HG02678 (cell line): ENCODE results near the gene NEDD8.
A peak's percentile ranks its signal among the peaks of the same experiment; 100 is the strongest.

ENCODE experiments used
- ATAC-seq: cut with Tn5 transposase; IDR thresholded peaks from one replicate; pipeline ENCODE4 v1.9.1; 2021; ENCODE audit warnings: mild to moderate bottlenecking, moderate library complexity; ENCODE audit not compliant: unreplicated experiment

NEDD8 gene

DNA sequence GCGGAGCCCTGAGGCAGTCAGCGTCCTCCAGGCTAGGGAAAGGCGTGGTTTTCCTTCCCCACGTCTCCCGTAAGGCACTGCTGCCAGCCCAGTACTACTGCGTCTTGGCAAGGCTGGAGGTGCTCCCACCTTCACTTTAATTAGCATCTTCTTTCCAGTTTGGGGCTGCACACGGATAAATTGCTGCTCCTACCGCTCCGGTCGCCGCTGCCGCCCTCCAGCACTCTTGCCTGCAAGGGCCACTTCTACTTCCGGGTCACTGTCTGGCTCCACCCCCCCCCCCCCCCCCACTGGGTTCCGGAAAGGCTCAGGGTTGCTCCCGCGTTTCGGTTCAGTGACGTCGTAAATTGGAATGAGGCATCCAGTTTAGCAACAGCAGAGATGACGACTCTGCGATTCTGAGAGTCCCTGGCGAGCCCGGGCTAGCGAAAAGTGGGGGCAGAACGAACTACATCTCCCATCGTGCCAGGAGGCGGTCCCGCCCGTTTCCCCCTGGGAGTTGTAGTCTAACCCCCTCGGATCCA lies at the start of gene NEDD8:
Gene NEDD8, minus strand, starts transcription at position 247 of the 524 bp plus-strand sequence. Its CDS starts 100 bp downstream, at position 147.
- ATAC-seq, result peak; percentile 76

DNA sequence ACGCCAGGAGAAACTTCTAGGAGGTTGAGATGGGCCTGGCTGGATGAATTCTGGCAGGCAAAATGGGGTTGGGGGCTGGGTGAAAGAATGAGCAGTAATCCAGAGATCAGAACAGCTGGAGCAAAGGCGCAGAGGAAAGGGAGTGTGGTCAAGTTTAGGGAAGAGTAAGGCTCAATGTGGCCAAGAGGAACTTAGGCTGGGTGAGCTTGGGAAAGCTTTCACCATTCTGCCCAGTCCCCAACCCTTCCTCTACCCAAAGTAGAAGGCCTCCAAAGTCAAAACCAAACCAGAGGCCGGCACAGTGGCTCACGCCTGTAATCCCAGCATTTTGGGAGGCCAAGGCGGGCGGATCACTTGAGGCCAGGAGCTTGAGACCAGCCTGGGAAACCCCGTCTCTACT lies 49.5 kb upstream of the NEDD8 start:
- ATAC-seq, result no peak

DNA sequence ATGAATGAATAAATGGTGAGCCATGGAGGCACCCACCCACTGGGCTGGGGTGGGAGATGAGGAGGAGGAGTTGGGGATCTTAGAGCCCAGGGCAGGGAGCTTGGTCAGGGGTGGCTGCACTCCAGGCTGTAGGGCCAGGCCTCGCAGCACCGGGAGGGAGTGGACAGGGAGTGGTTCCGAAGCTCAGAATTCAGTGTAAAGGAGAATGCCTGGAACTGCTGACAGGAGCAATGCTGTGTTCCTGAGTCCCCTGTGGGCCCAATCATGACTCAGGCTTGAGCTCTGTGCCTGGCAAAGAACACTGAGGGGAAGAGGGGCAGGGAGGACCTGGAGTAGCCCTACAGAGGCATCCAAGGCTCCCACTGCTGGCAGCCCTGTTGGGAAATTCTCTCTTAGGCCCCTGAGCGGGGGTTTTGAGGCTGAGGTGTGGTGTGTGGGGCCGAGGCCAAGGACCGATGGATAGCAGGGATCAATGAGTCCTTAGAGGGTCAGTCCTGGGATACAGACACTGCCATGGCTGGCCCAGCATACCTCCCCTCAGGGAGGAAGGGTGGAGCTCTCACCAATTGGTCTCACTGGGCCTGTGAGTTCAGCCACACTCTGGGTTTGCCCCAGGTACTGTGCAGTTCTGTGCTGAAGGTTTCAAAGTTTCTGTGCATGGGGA lies 48.8 kb upstream of the NEDD8 start:
- ATAC-seq, result no peak

DNA sequence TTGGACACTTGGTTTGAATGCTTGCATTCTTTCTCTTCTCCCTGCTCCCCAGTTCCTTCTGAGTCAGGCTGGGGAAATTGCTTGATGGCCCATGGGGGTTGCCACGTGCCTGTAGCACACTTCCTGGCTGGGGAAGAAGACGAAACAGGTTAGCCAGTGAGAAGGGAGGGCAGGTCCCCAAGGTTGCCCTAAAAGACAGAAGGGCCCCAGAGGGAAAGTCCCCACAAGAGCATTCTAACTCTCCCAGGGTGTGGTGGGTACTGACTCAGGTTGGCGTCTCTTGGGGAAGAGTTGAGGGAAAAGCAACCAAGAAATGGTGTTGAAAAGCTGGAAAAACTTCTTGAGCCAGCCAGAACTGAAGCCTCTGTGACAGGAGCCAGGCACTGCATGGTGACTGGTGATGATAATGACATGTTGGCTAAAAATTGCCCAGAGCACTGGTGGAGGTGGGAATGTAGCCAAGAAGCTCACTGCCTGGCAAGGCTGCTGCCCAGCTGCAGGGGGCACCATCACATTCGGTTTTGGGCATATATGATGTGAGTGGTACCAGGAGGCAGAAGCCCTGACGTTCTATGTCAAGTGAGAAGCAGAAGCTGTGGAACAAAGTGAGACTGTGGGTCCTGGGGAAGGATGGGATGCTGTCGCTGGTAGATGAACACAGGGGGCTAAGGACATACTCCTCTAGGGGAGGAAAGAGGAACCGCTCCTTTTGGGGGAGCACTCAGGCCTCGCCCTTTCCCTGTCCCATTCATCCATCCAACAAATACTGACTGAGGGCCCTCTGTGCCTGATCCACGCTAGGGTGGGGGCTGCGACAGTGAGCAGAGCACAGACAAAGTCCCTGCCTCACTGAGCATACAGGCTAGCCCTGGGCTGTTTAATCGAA lies 47.4 kb upstream of the NEDD8 start:
- ATAC-seq, result peak; percentile 72

DNA sequence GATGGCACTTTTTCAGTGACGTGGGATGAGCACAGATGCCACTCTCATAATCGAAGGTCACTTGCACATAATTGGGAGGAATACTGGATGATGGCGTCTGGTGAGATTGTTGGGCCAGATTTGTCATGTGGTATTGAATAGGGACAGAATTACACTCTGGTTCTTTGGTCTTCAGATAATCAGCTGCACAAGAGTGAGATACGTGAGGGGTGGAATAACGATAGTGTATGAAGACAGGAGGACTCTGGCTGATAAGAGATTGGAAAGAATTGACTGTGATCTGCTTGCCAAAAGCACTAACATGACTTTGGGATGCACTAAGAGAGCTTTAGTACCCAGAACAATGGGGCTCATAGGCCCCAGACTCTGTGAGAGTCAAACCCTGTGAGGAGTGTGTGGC lies 46.3 kb upstream of the NEDD8 start:
- no peak for ATAC-seq

DNA sequence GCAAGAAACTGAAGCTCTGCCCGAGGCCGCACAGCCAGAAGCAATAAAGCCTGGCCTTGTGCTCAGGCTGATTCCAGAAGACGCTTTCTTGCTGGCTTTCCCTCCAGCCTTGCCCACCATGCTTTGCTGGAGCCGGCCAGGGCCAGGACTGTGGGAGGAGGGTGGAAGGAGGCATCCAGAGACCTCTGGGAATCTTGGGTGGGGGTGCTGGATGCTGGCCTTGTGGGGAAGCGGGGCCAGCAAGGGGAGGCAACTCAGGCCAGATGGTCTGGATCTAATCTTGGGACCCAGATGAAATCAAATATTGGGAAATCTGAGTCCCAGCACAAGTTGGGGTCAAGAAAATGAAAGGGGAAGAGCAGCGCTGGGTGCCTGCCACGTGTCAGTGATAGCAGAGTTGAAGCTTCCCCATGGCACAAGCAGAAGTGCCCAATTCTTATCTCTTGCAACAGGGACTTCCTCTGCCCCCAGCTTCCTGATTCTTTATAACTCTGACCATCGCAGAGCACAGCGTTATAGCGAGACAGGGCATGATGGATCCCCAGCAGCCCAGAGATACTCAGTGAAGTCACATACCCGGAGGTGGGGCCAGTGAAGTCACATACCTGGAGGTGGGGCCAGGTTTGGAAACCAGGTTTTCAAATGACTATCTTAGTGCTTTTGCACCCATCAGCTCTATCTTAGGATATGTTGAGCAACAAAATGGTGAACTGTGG lies 45.6 kb upstream of the NEDD8 start:
- no peak for ATAC-seq

DNA sequence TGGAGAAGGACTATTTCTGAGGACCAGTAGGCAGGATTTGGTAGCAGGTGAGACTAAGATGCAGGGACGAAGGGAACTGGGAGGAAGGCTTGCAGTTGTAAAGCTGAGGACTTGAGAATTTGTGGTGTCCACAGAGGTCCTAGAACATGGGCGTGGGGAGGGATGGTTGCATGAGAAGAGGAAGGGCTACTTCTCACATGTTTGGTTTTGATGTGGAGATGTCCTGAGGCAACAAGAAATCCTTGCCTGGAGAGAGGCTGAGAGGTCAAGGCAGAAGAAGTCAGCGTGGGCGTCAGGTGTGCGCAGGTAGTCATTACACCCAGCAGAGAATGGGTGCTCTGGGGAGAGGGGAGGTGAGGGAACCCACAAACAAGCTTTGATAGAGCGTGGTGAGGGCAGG lies 44.9 kb upstream of the NEDD8 start:
- ATAC-seq, result no peak

DNA sequence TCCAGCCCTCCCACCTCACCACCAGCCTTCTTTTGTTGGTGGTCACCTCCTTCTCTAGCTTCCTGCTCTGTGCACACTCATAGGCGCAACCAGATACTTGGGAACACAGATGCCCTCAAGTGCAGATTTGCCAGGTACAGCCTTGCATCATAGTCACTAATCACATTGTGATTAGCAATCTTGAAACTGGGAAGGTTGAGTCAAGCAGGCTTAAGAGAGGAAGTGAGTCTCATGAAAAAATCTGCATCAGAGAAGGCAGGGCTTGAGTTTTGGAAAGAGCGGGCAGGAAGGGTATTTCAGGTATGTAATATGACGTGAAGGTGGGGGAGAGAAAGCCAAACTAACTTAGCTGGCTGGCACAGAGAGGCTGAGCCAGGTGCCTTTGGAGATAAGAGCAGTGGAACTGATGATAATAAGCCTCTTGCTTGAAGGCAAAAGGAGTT lies 42.0 kb upstream of the NEDD8 start:
- ATAC-seq, result peak; percentile 29

DNA sequence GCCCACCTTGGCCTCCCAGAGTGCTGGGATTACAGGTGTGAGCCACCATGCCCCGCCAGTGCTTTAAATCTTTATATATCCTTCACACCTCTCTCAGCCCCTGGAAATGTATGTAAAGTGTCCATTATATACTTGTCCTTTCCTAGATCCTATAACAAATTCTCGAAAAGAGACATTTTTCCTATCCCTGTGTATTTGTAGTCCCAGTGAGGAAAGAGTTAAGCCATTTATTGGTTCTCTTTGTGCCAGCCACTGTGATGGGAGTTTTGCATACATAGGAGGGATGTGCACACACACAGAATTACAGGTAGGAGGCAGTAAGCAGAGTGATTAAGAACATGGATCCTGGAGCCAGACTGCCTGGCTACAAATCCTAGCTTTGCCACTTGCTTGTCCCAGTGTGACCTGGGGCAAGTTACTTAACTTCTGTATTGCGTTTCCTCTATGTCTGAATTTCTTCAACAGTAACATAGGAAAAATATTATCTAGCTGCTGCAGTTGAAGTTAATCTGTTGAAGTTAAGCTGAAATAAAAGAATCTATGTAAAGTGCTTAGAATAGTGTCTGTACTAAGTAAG lies 41.3 kb upstream of the NEDD8 start:
- ATAC-seq, result no peak

DNA sequence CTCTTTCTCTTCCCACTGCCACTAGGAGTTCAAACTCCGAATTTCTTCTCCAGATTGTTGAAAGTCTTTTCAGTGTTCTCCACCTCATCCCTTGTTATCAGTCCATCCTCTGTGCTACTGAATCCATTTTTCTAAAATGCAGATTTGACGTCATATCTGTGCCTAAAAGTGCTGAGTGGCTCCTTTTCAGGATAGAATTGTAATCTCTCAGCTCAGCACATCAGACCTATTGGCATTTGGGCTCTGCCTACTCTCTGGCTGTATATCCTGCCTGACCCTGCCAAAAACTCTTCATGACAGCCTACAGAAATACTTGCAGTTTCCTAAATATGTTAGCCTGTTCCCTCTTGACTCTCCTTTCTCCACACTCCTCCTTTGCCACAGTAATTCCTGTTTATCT lies 40.3 kb upstream of the NEDD8 start:
- no peak for ATAC-seq

DNA sequence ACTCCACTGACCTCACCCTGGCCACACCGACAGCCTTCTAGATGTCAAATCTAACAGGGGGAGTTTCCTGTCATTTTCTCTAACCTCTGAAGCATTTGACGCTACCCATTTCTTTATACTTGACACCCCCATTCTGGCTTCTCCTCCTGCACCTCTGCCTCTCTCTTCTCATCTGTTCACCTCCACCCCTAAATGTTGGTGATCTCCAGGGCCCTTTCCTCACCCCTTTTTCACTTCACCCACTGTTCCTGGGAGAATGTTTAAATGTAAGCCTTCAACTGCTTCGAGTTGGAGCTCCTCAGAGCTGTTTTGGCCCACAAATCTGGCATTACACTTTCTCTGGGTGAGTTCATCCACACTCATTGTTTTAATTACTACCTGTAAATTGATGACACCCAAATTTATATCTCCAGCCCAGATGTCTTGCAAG lies 39.7 kb upstream of the NEDD8 start:
- ATAC-seq, result no peak

DNA sequence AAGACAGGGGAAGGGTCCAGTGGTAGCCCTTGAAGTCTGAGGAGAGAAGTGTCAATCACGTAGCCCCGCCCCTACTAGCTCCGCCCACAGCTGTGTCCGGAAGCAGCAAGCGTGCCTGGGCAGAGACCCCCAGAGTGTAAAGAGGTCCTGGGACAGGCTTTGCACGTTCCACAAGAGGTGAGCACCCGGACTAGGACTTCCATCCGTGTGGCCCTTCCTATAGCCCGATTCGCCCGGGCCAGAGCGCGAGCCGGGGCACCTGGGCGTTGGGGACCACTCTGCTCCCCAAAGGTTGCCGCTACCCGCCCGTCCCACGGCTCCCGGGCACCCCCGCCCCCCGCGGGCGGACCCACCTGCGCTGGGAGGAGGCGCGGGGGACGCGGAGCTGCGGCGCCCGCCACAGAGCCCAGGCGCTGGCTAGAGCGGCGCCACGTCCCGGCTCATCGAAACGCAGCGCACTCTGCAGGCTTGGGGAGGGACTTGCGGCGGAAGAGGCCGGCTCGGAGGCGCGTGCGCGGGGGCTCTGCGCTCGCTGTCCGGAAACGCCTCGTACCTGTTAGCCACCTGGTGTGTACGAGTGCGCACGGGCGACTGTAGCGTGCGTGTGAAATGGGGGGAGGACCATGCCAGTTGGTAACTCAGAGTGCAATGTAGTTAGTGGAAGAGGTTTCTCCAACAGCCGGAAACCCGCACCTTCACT lies 39.1 kb upstream of the NEDD8 start, which contains the start of gene RABGGTA:
Gene RABGGTA, minus strand, starts transcription at position 464 of the 700 bp plus-strand sequence. CDS start 482 bp downstream, outside the sequence.
- ATAC-seq, result peak; percentile 89

DNA sequence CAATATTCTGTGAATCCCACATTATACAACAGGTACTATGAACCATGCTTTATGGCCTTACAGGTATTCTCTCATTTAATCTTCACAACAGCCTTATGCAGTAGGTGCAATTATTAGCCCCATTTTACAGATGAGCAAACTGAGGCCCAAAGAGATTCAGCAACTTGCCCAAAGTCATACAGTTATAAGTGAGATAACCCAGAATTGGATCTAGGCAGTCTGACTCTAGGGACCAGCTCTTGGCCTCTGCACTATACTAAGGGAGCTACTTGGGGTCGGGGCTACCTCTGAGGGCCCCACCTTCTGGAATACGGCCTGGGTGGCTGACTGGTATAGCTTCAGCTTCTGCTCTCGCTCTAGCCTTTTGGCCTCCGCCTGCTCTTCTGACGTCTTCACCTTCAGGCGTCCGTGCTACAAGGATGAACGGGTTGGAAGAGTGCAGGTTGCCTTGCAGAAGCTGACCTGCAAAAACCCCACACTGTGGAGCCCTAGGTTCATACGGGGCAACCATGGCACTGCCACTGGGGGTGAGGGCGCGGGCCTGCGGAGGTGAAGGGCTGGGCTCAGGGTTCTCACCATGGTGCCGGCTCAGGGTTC lies 38.5 kb upstream of the NEDD8 start:
- no peak for ATAC-seq

DNA sequence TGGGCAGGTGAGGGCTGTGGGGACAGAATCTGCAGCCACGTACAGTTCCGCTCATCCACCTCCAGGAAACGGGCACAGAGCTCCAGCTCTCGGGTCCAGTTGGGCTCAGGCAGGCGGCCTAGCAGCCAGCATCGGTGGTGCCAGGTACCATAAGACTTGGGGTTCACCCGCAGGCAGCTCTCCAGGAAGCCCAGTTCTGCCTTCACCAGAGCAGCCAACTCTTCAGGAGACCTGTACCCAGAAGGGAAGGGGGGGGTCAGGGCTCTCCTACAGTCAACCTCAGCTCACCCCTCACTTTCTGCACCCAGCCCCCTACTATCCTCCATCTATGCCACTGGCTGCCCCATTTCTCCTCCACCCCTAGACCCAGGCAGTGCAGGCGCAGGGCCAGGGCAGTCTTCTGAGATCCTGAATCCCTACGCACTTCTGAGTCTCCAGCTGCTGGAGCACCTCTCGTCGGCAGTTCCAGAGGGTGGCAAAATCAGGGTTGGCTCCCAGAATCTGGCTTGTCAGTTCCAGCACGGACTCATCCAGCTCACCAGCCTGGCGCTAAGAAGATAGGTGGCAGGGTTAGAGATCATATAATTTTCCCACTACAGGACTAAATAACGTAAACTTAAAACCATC lies 37.9 kb upstream of the NEDD8 start:
- no peak for ATAC-seq

DNA sequence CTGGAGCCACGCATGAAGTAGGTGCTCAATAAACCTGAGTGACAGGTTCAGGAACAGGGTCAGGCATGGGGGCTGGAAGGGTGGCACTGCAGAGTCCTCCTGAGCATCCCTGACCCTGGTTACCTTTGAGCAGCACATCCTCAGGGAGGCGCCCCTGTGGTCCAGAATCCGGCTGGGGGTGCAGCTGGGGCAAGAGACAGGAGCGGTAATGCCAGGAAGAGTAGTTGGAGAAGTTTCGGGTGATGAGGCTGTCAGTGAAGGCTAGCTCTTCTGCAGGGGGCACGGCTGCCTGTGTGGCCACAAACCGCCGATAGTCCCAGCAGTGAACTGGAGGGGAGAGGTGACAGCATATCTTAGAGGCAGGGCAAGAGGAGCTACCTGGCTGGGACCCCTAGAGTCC lies 37.2 kb upstream of the NEDD8 start:
- ATAC-seq, result no peak

DNA sequence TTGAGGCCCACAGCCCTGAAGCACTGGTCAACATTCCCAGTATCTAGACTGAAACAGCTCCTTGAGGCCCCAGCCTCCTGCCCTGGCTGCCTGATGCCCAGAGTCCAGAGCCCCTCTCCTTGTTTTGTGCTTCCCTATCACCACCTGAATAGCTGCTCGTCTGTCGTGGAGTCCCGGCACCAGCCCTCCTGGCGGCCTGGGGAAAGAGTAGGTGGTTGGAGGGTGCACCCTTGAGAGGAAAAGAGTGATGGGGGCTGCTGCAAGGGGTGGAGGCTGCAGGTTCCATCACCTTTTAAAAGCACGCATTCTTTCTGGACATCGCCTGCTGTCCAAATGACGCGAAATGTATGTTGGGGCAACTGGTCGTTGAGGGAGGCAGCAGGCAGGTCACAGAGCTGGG lies 36.1 kb upstream of the NEDD8 start:
- ATAC-seq, result no peak

DNA sequence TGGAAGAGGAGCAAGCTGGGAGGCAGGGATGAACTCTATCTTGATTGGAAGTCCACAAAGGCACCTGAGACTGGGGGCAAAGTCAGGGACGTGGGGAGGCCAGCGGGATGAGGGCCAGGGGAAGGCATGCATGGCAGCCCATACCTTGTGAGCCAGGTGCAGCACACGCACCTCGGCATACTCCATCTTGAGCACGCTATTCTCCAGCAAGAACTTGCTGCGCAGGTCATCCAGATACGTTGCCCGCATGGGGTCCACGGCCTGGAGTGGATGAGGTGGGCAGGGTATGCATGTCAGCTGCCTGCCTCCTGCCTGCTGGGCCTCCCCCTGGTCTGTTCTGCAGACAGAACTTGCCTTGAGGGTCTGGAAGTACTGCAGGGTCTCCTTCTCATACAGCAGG lies 35.3 kb upstream of the NEDD8 start:
- ATAC-seq, result no peak

DNA sequence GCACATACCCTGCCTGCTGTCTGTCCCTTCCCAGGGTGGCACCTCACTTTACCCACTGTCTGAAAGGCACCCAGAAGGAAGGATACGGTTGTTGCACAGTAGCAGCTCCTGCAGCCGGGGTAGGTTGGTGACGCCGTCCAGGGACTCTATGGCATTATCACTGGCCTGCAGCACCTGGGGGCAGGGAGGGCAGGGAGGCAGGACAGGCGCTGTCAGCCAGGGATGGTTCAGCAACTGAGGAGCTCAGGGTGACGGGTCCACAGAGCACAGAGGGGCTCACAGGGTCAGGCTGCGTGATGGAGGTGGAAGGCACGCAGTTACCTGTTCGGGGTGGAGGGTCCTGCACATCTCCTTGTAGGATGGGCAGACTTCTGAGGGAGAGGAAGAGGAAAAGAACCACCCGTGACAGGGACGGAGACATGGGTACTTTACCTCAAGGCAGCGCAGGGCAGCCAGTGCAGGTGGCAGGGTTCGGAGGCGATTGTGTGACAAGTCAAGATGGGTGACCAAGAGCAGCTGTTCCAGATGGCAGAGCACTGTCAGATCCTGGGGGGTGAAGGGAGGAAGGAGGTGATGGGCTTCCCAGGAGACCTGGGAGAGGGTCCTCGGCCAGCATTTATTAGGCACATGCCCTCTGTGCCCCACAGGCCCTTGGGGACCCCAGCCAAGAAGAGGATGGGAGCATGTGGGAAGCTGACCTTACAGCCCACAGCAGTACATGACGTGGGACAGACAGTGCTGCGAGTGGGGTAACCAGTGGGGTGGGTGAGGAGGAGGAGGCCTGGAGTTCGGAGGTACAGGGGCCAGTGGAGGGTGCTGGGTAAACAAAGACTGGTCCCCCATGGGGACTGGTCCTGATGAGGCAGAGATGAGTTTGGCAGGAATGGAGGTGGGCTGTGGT lies 34.4 kb upstream of the NEDD8 start:
- no peak for ATAC-seq
